ENCODE data around the gene ITGB4.

The ITGB4 gene

DNA sequence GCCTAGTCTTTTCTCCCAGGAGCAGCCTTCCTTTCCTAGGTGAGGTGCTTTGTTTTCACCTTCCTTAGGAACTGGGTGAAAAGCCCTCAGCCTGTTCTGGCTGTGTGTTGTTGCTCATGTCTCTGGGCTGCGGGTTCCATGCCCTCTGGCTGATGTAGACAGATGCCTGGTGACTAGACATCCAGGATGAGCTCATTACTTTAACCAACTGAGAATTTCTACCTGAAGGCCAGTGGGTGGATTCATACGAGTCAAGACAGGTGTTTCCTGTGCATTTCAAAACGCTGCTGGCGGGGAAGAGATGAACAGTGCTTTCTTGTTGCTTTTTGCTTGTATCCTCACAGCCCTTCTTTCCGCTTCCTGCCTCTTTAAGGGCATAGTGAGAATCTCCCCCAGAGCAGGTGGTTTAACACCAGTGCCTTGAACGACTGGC, 31.8 kb upstream of the ITGB4 start:
- H3K27me3 ChIP-seq: no peaks in the 10 kb centered on the region
- DNase-seq: no peak
- no peaks in the 10 kb centered on the region for H3K9me3 ChIP-seq
- peaks cover 11% of the 10 kb centered on the region; the same call in 1 of the 2 replicates for H3K4me1 ChIP-seq
- peaks cover 8% of the 10 kb centered on the region for H3K36me3 ChIP-seq
- TF ChIP-seq CTCF (IDR thresholded peaks at IDR 0.05; ENCODE audit: low read depth, low read length): no peak
- H3K4me3 ChIP-seq (ENCODE audit: low read depth, low read length): no peak overlapping the region

GRCh38 chr17:75691371-75691791, 29.9 kb upstream of the ITGB4 start:
- Histone ChIP-seq H3K36me3 (peaks cover 18% of the 10 kb centered on the region), H3K27me3 (no peaks in the 10 kb centered on the region), H3K9me3 (no peaks in the 10 kb centered on the region), H3K4me1 (peaks cover 11% of the 10 kb centered on the region; the same call in 1 of the 2 replicates), H3K4me3 (ENCODE audit: low read depth, low read length) (no peak overlapping the region)
- no peak for DNase-seq
- no peak for TF ChIP-seq CTCF (IDR thresholded peaks at IDR 0.05; ENCODE audit: low read depth, low read length)

- Histone ChIP-seq H3K9me3 (no peaks in the 10 kb centered on the region), H3K4me1 (peaks cover 11% of the 10 kb centered on the region; the same call in 1 of the 2 replicates), H3K4me3 (ENCODE audit: low read depth, low read length) (no peak overlapping the region), H3K36me3 (peaks cover 20% of the 10 kb centered on the region), H3K27me3 (no peaks in the 10 kb centered on the region)
- DNase-seq: no peak
- no peak for TF ChIP-seq CTCF (IDR thresholded peaks at IDR 0.05; ENCODE audit: low read depth, low read length)
Measured at GRCh38 chr17:75691801-75692626, 29.2 kb upstream of the ITGB4 start.

GRCh38 chr17:75692976-75693375, 28.3 kb upstream of the ITGB4 start:
- no peak for TF ChIP-seq CTCF (IDR thresholded peaks at IDR 0.05; ENCODE audit: low read depth, low read length)
- peaks cover 11% of the 10 kb centered on the region; the same call in 1 of the 2 replicates for H3K4me1 ChIP-seq
- H3K4me3 ChIP-seq (ENCODE audit: low read depth, low read length): no peak overlapping the region
- no peak for DNase-seq
- no peaks in the 10 kb centered on the region for H3K27me3 ChIP-seq
- no peaks in the 10 kb centered on the region for H3K9me3 ChIP-seq
- peaks cover 26% of the 10 kb centered on the region for H3K36me3 ChIP-seq

DNA sequence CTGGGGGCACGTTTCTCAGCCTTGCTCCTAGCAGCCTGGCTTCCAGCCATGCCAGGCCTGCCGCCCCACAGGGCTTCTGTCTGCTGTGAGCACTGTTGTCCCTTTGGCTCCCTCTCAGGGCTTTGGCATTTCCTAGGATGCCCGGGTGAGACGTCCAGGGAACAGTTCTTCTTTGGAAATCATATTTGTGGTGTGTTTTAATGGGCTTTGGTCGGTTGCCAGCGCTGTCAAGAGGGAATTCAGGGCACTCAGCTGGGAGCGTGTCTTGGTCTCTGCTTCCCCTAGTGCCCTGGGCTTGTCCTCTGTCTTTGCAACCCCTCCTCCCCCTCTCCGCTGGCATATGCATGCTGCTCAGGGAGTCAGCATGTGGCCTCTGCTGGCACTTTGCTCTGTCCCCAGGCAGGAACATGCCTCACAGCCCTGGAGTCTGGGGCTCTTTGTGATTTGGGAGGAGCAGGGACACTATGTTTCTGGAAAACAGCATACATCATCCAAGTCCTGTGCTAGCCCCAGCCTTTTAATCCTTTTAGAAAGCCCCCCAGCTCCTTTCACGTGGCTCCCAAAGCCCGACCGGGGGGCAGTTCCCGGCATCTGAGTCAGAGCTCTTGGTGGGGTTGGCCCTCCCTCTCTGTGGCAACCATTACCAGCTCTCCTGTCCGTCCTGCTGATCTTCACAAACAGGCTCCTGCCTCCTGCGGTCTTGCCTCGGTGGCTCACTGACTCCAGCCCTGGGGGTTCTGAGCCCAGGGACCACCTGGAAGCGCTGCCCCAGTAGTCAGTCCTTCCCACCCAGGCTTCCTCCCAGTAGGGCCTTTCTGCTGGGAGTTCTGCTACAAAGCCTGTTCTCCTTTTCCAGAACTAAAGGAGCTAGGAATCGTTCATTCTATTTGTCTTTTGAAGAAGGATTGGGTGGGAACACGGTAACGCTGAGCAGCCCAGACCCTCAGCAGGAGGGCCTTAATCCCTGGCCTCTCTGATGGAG, 27.5 kb upstream of the ITGB4 start:
- H3K9me3 ChIP-seq: no peaks in the 10 kb centered on the region
- no peaks in the 10 kb centered on the region for H3K27me3 ChIP-seq
- peak; percentile 17; the same call in 1 of the 2 replicates for TF ChIP-seq CTCF (IDR thresholded peaks at IDR 0.05; ENCODE audit: low read depth, low read length)
- peaks cover 11% of the 10 kb centered on the region; the same call in 1 of the 2 replicates for H3K4me1 ChIP-seq
- peak; percentile 91 for DNase-seq
- H3K36me3 ChIP-seq: peaks cover 27% of the 10 kb centered on the region
- H3K4me3 ChIP-seq (ENCODE audit: low read depth, low read length): no peak overlapping the region
